Esophagus squamous epithelium (tissue), 5 donors: Measurements from ENCODE around the gene GSDMA. TPM values are rescaled to one million over a fixed set of nuclear protein-coding genes. Genes with fewer than 3 reads are reported as not detected.

ENCODE experiments used
- DNase-seq: peaks from one replicate; lab custom pipeline; 2025; lab: John Stamatoyannopoulos, UW
- H3K27ac ChIP-seq, 4 donors: fragments of 200-600 bp; sonication (generic); one replicate each; pipeline ENCODE4 v1.5.1; 2016 to 2019; ENCODE audit warnings: mild to moderate bottlenecking in 1 of 4
- H3K27me3 ChIP-seq, 4 donors: fragments of 200-600 bp; sonication (generic); 1 replicate in 3 of 4; 2 replicates in 1 of 4; pipeline versions ENCODE4 v1.5.1 to v1.6.0; 2017 to 2021; ENCODE audit warnings: antibody characterized with exemption in 1 of 4
- H3K36me3 ChIP-seq, 3 donors: fragments of 200-600 bp; sonication (generic); one replicate each; pipeline ENCODE4 v1.5.1; 2016 to 2019
- H3K4me1 ChIP-seq, 3 donors: fragments of 200-600 bp; sonication (generic); one replicate each; pipeline ENCODE4 v1.5.1; 2017 to 2019
- H3K4me3 ChIP-seq, 4 donors: fragments of 200-600 bp; sonication (generic); 1 replicate in 3 of 4; 2 replicates in 1 of 4; pipeline ENCODE4 v1.5.1; 2016 to 2019; ENCODE audit warnings: mild to moderate bottlenecking in 2 of 4, moderate library complexity in 1 of 4
- H3K9me3 ChIP-seq, 3 donors: fragments of 200-600 bp; sonication (generic); one replicate each; pipeline ENCODE4 v1.5.1; 2016 to 2019
- POLR2A ChIP-seq, 4 donors: fragments of 450-650 bp; IDR thresholded peaks; one replicate each; pipeline ENCODE4 v1.6.1; 2017; ENCODE audit warnings: antibody characterized with exemption in 4 of 4, mild to moderate bottlenecking in 4 of 4, moderate library complexity in 3 of 4
- WGBS, 2 donors: methylation state at CpG; one replicate each; pipeline ENCODE4 v1.1.5; 2018; 5-methylcytosine and 5-hydroxymethylcytosine counted together
- intact Hi-C: fragments of 100-400 bp; cut with DNase I; formaldehyde crosslinking; loops from one replicate; pipeline ENCODE4 v1.15.0; 2022
- total RNA-seq, 4 donors: library from RNA; depleted of rRNA; stranded (reverse); fragments of >200 nt; gene quantifications; one replicate each; pipeline ENCODE4 v1.1.0, GENCODE V29; 2016
- TF ChIP-seq, protein P1 (sequence below), 6 experiments: fragments of 450-650 bp in 4 of 6; fragments of 200-600 bp in 2 of 6; sonication (generic) in 2 of 6; IDR thresholded peaks; one replicate each; pipeline ENCODE4 v1.5.1; 2016 to 2019; ENCODE audit warnings: antibody characterized with exemption in 6 of 6, mild to moderate bottlenecking in 4 of 6, moderate library complexity in 4 of 6
- donor health status: DM: yes; HTN: yes; CAD: no.

The GSDMA gene
- total RNA-seq, 4 donors from 2014 or later = 1.1 to 3.0 (median 1.8) TPM

DNA sequence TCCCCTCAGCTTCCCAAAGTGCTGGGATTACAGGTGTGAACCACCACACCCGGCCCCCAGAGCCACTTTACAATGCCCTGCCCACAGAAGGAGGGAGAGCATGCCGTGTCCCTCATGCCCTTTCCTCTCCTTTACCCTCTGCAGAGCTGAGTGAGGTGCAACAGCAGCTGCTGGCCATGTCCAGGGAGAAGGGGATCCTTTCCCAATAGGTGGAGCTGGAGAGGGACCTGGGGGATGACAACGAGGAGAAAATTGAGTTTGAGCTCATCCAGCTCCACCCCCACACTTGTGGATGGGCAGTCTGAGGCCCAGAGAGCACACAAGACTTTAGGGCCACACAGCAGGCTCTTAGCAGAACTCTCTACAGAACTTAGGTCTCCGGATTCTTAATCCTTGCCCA is 7.9 kb upstream of the GSDMA start:
- Histone ChIP-seq H3K9me3 (no peaks in the 10 kb centered on the region), H3K4me3 (no peak overlapping the region), H3K27ac (no peak overlapping the region), H3K36me3 (no peaks in the 10 kb centered on the region), H3K27me3 (no peaks in the 10 kb centered on the region), H3K4me1 (peaks cover 5 to 22% (median 8%) of the 10 kb centered on the region in 3 donors)
- 36 to 50% methylated on average over 2 to 3 of the region's 4 CpGs for WGBS, 2 donors
- no peak for DNase-seq
- TF ChIP-seq, protein P1, sequence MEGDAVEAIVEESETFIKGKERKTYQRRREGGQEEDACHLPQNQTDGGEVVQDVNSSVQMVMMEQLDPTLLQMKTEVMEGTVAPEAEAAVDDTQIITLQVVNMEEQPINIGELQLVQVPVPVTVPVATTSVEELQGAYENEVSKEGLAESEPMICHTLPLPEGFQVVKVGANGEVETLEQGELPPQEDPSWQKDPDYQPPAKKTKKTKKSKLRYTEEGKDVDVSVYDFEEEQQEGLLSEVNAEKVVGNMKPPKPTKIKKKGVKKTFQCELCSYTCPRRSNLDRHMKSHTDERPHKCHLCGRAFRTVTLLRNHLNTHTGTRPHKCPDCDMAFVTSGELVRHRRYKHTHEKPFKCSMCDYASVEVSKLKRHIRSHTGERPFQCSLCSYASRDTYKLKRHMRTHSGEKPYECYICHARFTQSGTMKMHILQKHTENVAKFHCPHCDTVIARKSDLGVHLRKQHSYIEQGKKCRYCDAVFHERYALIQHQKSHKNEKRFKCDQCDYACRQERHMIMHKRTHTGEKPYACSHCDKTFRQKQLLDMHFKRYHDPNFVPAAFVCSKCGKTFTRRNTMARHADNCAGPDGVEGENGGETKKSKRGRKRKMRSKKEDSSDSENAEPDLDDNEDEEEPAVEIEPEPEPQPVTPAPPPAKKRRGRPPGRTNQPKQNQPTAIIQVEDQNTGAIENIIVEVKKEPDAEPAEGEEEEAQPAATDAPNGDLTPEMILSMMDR (IDR thresholded peaks at IDR 0.05) = no peak
- no peak for TF ChIP-seq POLR2A (IDR thresholded peaks at IDR 0.05)
- intact Hi-C loops = no loop called here

DNA sequence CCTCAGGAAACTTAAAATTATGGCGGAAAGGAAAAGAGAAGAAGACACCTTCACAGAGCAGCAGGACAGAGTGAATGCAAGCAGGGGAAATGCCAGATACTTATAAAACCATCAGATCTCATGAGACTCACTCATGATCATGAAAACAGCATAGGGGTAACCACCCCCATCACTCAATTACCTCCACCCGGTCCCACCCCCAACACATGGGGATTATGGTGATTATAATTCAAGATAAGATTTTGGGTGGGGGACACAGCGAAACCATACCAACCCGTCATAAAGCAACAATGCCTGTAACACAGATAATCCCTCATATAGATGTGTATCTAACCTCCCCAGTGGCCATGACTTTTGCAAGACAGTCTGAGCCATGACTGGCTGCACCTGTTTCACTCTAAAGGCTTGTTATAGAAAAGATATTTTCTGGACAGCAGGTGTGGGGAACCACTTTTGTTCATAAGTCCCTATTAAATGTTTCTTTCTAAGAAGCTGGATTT is 7.0 kb upstream of the GSDMA start:
- Histone ChIP-seq H3K27ac (no peak overlapping the region), H3K9me3 (no peaks in the 10 kb centered on the region), H3K4me1 (peaks cover 5 to 22% (median 8%) of the 10 kb centered on the region in 3 donors), H3K27me3 (no peaks in the 10 kb centered on the region), H3K36me3 (no peaks in the 10 kb centered on the region), H3K4me3 (no peak overlapping the region)
- intact Hi-C loops = no loop called here
- DNase-seq = no peak
- TF ChIP-seq POLR2A (IDR thresholded peaks at IDR 0.05) = no peak
- TF ChIP-seq, protein P1 (IDR thresholded peaks at IDR 0.05) = no peak
- whole genome bisulfite sequencing, 2 donors = 59 to 77% methylated on average over 4 of the region's 4 CpGs

DNA sequence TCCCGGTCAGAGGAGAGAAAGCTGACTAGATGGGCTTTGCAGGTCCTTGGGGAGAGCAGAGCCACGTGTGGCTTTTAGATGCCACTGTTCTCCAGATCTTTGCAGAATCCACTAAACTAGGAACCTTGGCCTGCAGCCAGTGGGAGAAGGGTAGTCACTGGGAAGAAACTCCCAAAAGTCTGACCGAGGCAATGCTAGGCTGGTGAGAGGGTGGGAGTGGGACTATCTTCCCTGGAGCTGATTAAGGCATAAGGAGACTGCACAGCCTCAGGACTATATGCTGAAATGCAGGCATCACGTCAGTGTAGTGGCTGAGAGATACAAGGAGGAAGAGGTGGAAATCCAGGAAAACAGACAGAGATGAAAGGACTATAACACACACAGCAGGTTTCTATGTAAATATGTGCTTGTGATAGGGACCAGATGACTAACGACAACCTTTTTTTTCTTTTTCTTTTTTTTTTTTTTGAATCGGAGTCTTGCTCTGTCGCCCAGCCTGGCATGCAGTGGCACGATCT is 2.2 kb upstream of the GSDMA start:
- H3K27ac ChIP-seq = no peak overlapping the region

DNA sequence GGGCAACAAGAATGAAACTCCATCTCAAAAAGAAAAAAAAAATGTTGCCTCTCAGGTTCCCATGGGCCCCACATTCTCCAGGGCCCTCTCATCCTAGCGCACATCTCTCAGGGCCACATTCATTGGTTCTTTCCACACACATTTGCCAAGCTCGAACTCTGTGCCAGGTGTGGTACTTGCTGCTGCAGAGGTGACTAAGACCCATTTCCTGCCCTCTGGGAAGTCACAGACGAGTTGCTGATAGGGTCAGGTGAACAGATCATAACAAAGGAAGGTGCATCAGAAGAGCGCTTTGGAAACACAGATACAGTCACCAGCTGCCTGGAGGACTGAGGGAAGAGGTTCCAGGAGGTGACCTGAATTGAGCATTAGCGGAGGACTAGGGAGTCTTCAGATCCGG is 1.0 kb downstream of the GSDMA start:
- no peak for TF ChIP-seq POLR2A (IDR thresholded peaks at IDR 0.05)
- TF ChIP-seq, protein P1 (IDR thresholded peaks at IDR 0.05) = no peak
- H3K27ac ChIP-seq = no peak overlapping the region
- H3K4me3 ChIP-seq = no peak overlapping the region
- no peak for DNase-seq
- 47 to 60% methylated on average over 4 of the region's 6 CpGs for WGBS, 2 donors
- H3K4me1 ChIP-seq = peaks cover 0 to 5% (median 0%) of the 10 kb centered on the region in 3 donors
- peaks cover 0 to 25% (median 0%) of the 10 kb centered on the region in 4 donors for H3K27me3 ChIP-seq
- no peaks in the 10 kb centered on the region for H3K36me3 ChIP-seq
- intact Hi-C loops = no loop called here
- H3K9me3 ChIP-seq = no peaks in the 10 kb centered on the region

More for the DNA sequence above, 2.2 kb upstream of the GSDMA start:
- intact Hi-C loops = no loop called here
- no peak for DNase-seq
- TF ChIP-seq, protein P1 (IDR thresholded peaks at IDR 0.05) = no peak
- no peak for TF ChIP-seq POLR2A (IDR thresholded peaks at IDR 0.05)
- Histone ChIP-seq H3K36me3 (no peaks in the 10 kb centered on the region), H3K4me1 (peaks cover 0 to 5% (median 0%) of the 10 kb centered on the region in 3 donors), H3K4me3 (no peak overlapping the region), H3K9me3 (no peaks in the 10 kb centered on the region), H3K27me3 (peaks cover 0 to 22% (median 0%) of the 10 kb centered on the region in 4 donors)
- 38 to 50% methylated on average over 8 of the region's 8 CpGs for WGBS, 2 donors

DNA sequence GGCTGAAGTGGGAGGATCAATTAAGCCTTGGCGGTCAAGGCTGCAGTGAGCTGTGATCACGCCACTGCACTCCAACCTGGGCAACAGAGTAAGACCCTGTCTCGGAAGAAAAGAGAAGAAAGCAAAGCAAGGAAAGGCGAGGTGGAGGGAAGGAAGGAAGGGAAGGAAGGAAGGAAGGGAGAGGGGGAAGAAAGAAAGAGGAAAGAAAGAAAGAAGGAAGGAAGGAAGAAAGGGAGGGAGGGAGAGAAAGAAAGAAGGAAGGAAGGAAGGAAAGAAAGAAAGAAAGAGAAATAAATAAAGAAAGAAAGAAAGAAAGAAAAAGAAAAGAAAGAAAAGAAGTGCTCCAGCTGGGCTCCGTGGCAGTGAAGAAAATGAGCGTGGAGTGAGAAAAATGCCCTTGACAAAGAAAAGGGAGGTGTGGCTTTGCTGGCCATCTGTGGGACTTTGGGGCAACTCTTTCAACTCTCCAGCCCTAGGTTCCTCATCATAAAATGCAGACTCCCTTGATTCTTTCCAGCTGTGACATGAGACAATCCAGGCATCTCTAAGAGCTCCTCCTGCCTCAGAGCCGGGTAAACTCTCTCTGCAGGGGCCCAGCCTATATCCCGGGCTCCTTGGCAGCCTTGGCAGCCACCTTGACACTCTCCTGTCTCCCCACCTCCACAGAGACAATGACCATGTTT is 2.4 kb downstream of the GSDMA start:
- DNase-seq = no peak
- 66 to 69% methylated on average over 8 of the region's 8 CpGs for WGBS, 2 donors
- H3K27ac ChIP-seq = no peak overlapping the region
- H3K4me3 ChIP-seq = no peak overlapping the region
- peaks cover 0 to 32% (median 0%) of the 10 kb centered on the region in 4 donors for H3K27me3 ChIP-seq
- no peaks in the 10 kb centered on the region for H3K4me1 ChIP-seq
- no peaks in the 10 kb centered on the region for H3K36me3 ChIP-seq
- intact Hi-C loops = no loop called here
- H3K9me3 ChIP-seq = no peaks in the 10 kb centered on the region
- TF ChIP-seq, protein P1 (IDR thresholded peaks at IDR 0.05) = no peak
